Ectodermal cell (in vitro differentiated cells): ENCODE measurements around the gene HPCAL1.

Experiments used
- H3K27ac ChIP-seq: 2 replicates; pipeline ENCODE4 v1.7.0; 2013; ENCODE audit warnings: mild to moderate bottlenecking, low read depth, low read length; ENCODE audit not compliant: insufficient read depth, poor library complexity, severe bottlenecking
- H3K27me3 ChIP-seq: 2 replicates; pipeline ENCODE4 v1.7.0; 2013; ENCODE audit warnings: mild to moderate bottlenecking, low read length; ENCODE audit not compliant: insufficient read depth, control insufficient read depth, poor library complexity, severe bottlenecking
- H3K36me3 ChIP-seq: one replicate; pipeline ENCODE4 v1.7.0; 2013; ENCODE audit warnings: low read length; ENCODE audit not compliant: control insufficient read depth, insufficient read depth
- H3K4me1 ChIP-seq: one replicate; pipeline ENCODE4 v1.7.0; 2013; ENCODE audit warnings: low read length; ENCODE audit not compliant: control insufficient read depth, insufficient read depth
- H3K4me3 ChIP-seq: 2 replicates; pipeline ENCODE4 v1.7.0; 2013; ENCODE audit warnings: low read depth, low read length, control low read depth; ENCODE audit not compliant: insufficient read depth
- H3K9me3 ChIP-seq: 2 replicates; pipeline ENCODE4 v1.7.0; 2013; ENCODE audit warnings: mild to moderate bottlenecking, low read length, moderate library complexity; ENCODE audit not compliant: control insufficient read depth
- WGBS, 2 experiments: methylation state at CpG; one replicate each; pipeline ENCODE4 v1.1.7; 2013; ENCODE audit warnings: missing lambda C conversion rate in 2 of 2; 5-methylcytosine and 5-hydroxymethylcytosine counted together

Gene HPCAL1

DNA sequence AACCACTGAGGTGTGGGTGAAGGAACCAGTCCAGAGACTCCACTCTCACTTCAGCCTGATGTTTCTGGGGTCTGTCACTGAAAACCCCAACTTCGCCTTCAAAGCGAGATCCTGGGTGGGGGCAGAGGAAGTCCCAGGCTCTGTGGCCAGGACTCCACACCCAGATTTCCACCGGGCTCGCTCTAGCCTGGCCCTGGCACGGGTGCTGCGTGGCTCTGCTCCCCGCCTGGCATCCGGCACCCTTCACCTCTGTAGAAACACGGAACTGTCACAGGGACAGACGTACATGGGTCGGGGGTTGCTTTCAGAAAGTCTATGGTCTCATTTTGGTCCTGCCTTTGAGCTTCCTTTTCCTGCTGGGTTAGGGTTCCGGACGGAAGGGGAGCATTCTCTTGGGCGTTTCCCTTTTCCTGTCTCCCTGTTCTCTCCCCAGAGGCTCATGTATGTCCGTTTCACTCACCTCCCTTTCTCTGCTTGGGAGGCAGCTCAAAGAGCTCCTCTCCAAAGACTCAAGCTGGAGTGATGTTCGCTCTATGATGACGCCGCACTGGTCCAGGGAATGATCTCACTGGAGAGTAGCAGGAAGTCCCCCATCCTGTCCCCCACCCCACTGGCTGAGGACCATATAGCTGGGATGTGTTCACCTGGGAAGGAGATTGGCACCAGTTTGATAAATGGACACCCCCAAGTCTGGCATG is 103.9 kb downstream of the HPCAL1 start:
- Histone ChIP-seq H3K27me3 (no peaks in the 10 kb centered on the region), H3K36me3 (no peaks in the 10 kb centered on the region), H3K9me3 (no peaks in the 10 kb centered on the region), H3K4me1 (peaks cover 13% of the 10 kb centered on the region), H3K4me3 (no peak overlapping the region), H3K27ac (no peak overlapping the region)
- WGBS, 2 experiments, result 90% methylated on average over 18 of the region's 18 CpGs

DNA sequence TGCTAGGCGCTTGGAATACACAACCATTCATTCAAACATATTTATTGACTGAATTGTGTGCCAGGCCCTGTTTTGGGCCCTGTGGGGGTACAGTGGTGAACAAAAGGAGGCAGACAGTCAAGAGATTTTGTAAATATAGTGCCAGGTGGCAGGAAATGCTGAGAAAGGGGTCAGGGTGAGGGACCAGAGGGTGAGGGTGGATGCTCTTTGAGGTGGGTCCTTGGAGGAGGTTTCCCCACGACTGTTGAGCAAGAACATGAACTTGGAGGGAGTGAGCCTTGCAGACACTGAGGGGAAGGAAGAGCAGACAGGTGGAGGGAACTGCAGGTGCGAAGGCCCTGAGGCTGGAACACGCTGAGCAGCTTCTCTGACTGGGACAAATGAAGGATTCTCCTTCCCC is 104.7 kb downstream of the HPCAL1 start:
- Histone ChIP-seq H3K9me3 (no peaks in the 10 kb centered on the region), H3K4me3 (no peak overlapping the region), H3K27ac (no peak overlapping the region), H3K36me3 (no peaks in the 10 kb centered on the region), H3K4me1 (peaks cover 13% of the 10 kb centered on the region), H3K27me3 (no peaks in the 10 kb centered on the region)
- WGBS, 2 experiments, result 87 to 91% methylated on average over 4 of the region's 4 CpGs

DNA sequence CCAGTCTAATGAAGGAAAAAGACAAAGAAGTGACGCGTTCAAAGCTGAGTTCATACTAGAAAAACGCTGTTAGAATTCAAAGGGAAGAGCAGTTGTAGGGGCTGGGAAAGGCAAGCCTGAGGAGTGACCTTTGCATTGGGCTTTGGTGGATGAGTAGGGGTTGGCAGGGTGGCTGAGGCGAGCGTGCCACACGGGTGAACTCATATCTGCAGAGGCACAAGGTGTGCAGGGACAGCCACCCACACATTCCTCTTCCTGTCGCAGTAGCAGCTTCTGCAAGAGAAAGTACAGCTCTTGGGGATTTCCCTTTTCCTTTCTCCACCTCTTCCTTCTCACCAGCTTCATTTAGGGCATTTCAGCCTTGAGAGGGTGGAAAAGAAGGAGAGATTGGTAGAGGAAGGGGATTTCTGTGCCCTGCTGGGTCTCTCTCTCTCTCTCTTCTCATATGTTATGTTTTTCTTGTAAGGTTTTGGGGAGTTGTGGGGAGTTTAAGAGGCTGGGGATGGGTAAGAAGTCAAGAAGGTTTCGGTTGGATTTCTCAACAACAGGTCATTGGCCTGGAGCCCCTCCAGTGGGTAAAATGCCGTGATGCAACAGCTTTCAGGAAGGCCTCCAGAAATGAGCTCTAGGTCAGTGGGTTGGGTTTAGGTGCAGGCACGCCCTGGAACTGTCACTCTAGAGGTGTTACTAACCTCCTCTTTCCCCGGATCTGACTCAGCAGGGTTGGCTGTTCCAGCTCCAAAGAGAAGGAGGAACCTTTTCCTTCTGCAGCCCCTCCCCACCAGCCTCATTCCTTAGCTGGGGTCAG is 105.3 kb downstream of the HPCAL1 start:
- Histone ChIP-seq H3K27ac (no peak overlapping the region), H3K36me3 (no peaks in the 10 kb centered on the region), H3K27me3 (no peaks in the 10 kb centered on the region), H3K4me1 (peaks cover 13% of the 10 kb centered on the region), H3K9me3 (no peaks in the 10 kb centered on the region), H3K4me3 (no peak overlapping the region)
- 86 to 88% methylated on average over 11 of the region's 11 CpGs for WGBS, 2 experiments

DNA sequence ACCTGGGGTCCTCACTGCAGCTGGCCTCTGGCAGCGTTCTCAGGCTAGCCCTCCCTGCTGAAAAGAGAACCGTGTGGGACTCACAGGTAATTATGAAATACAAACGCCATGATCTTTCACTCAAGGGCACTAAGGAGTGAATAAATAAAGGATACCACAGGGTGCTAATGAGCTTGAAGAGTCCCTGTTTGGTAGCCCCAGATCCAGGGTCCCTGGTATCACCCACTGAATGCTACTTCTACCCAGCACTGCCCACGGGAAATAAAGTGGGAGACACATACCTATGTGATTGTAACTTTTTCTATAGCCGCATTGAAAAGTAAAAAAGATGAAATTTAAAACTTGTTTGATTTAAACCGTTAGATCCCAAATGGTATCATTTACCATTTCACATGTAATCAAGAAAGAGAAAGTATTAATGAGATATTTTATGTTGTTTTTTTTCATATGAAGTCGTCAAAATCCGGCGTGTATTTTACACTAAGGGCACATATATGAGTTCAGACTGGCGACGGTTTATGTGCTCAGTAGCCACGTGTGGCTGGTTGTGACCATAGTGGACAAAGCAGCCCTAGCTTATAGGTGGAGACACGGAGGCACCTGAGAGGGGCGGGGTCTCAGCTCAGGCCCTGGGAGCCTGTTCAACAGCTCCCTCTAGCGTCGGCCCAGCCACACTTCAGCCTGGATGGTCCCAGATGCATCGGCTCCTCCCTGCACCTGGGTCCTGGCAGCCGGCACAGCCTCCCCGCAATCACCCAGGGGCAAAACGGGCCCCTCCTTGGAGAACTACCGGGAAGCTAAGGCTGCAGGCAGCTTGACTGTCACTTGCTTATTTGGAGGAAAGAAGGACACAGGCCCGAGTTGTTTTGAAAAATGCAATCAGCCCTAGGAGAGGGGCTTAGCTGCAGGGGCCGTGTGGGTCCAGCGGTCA is 106.2 kb downstream of the HPCAL1 start:
- no peak overlapping the region for H3K4me3 ChIP-seq
- H3K27me3 ChIP-seq, result no peaks in the 10 kb centered on the region
- peaks cover 12% of the 10 kb centered on the region for H3K4me1 ChIP-seq
- no peaks in the 10 kb centered on the region for H3K36me3 ChIP-seq
- H3K27ac ChIP-seq, result no peak overlapping the region
- 31 to 33% methylated on average over 23 to 24 of the region's 24 CpGs for WGBS, 2 experiments
- H3K9me3 ChIP-seq, result no peaks in the 10 kb centered on the region

DNA sequence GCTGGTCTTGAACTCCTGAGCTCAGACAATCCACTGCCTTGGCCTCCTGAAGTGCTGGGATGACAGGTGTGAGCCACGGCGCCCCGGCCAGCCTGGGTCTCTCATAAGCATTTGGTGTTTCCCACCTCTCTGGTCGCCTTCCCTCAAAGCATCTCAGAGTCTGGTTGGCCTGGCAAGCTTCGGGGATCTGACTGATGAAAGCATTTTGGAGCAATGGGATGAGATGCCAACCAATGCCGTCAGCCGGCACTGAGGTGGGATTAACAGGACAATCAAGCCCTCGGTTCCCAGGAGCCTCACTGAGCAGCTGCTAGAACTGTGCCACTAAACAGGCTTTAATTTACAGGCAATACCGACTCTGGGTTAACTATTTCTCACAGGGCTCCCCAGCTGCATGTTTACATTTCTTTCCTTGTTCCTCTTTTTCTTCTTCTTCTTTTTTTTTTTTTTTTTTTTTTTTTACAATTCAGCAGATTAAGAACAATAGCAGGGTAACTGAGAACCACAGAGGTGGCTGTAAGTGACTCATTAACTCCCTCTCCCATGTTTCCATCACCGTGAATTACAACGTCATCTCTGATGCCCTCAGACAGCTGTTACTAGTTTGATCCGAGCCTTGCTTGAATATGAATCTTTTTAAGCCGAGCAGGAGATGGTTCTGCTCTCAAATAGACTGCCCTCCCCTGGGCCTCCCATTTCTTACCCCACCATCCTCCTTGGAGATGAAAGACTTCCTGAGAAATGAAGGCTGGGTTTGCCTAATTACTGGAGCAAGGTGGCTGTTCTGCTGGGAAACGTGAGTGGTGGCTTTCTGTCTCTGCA is 107.5 kb downstream of the HPCAL1 start:
- Histone ChIP-seq H3K4me3 (no peak overlapping the region), H3K27ac (no peak overlapping the region)
- 89 to 91% methylated on average over 14 of the region's 14 CpGs for WGBS, 2 experiments

DNA sequence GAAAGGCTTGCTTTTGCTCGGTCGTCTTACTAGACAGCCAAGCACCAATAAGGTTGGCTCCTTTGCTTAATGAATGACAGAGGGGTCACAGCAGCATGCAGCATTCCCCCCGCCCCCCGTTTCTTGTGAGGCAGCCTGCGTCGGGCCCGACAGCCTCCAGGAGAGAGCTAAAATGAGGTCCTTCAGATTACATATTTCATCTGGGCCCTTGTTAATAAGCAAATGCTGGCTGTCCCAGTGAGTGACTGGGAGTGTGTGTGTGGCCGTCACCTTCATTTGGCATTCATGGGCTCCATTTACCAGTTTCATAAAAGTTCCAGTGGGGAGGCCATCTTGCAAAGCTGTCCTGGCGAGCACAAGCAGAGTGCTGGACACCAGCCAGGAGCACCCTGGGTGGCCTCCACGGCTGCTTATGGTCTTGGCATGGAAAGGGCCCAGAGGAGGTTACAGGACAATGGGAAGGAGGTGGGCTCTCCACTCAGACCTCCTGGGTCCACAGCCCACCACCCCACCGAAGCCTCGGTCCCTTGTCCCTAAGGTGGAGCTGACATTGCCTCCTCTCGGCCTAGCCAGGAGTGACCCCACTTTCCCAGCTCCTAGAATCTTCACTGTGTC is 108.2 kb downstream of the HPCAL1 start:
- no peak overlapping the region for H3K27ac ChIP-seq

More for the DNA sequence above, 107.5 kb downstream of the HPCAL1 start:
- Histone ChIP-seq H3K27me3 (no peaks in the 10 kb centered on the region), H3K4me1 (peaks cover 2% of the 10 kb centered on the region), H3K9me3 (no peaks in the 10 kb centered on the region), H3K36me3 (no peaks in the 10 kb centered on the region)

DNA sequence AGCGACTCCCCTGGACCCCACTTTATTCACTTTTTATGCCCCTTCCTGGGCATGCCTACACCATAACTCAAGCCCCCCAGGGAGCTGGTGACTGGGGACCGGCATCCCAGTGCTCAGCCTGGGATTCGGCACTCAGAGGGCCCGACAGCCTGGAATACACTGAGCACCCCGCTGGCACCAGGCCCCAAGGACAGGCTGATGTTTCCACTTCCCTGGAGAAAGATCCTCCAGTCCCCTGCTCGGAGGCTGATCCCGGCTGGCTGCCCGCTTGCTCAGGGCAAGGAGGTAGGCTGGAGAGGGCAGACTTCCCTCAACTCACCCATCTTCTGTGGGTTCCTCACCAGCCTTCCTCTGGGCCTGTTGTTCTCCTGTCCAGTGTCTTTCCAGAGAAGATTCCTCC is 108.9 kb downstream of the HPCAL1 start:
- Histone ChIP-seq H3K27me3 (no peaks in the 10 kb centered on the region), H3K27ac (no peak overlapping the region), H3K36me3 (no peaks in the 10 kb centered on the region), H3K4me3 (no peak overlapping the region), H3K9me3 (no peaks in the 10 kb centered on the region), H3K4me1 (peaks cover 2% of the 10 kb centered on the region)
- 83 to 85% methylated on average over 8 of the region's 8 CpGs for WGBS, 2 experiments

More for the DNA sequence above, 108.2 kb downstream of the HPCAL1 start:
- no peaks in the 10 kb centered on the region for H3K9me3 ChIP-seq
- H3K27me3 ChIP-seq, result no peaks in the 10 kb centered on the region
- 84 to 86% methylated on average over 13 of the region's 13 CpGs for WGBS, 2 experiments
- no peak overlapping the region for H3K4me3 ChIP-seq
- H3K4me1 ChIP-seq, result peaks cover 2% of the 10 kb centered on the region
- H3K36me3 ChIP-seq, result no peaks in the 10 kb centered on the region

DNA sequence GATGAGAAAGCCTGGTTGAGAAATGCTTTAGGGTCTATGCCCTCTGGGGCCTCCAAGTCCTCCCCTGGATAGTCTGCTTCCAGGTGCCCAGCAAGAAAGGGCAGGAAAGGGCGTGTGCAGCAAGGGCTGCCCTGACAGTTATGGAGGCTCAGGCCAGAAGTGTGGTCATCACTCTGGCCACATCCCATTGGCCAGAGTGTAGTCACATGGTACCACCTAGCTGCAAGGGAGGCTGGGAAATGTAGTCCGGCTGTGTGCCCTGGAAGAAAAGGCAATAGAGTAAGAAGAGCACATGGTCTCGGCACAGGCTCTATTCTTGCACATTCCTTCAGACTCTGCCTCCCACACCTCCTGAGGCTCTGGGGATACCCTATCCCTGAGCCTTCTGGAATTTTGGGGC is 109.7 kb downstream of the HPCAL1 start:
- Histone ChIP-seq H3K27me3 (no peaks in the 10 kb centered on the region), H3K27ac (no peak overlapping the region), H3K4me3 (no peak overlapping the region), H3K9me3 (no peaks in the 10 kb centered on the region), H3K4me1 (peaks cover 2% of the 10 kb centered on the region), H3K36me3 (no peaks in the 10 kb centered on the region)
- 89 to 93% methylated on average over 3 of the region's 3 CpGs for WGBS, 2 experiments

DNA sequence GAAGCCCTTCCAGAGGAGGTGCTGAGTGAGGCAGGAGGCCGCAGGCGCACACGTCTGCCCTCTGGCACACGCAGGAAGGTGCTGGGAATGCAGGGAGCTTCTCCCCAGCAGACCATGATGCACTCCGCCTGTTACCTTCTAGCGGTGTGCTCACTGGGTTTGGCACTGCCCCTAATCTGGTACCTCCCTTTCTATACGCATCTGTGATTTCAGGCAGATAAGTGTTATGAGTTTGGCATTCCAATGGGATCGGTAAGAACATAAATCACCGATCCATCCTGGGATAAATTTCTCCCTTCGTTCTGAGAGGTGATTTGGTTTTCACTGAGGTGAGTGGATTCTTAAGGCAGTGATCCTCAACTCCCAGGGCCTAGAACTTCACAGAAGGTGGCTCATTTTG is 110.8 kb downstream of the HPCAL1 start:
- Histone ChIP-seq H3K27ac (no peak overlapping the region), H3K4me3 (no peak overlapping the region)
- WGBS, 2 experiments, result 93 to 94% methylated on average over 10 of the region's 10 CpGs

More for the DNA sequence above, 110.8 kb downstream of the HPCAL1 start:
- Histone ChIP-seq H3K36me3 (no peaks in the 10 kb centered on the region), H3K27me3 (no peaks in the 10 kb centered on the region), H3K4me1 (no peaks in the 10 kb centered on the region), H3K9me3 (no peaks in the 10 kb centered on the region)
